GM08714 (cell line): ENCODE results near the gene C17orf75.

Source experiments
- H3K4me3 ChIP-seq: fragments of 200-500 bp; sonication (Bioruptor generic); 2 replicates; pipeline ENCODE4 v1.5.1; 2014; ENCODE audit warnings: mild to moderate bottlenecking, low read length, inconsistent platforms
- ZNF274 ChIP-seq: IDR thresholded peaks from 2 replicates; pipeline ENCODE4 v1.6.1; 2012; ENCODE audit warnings: mild to moderate bottlenecking, low read depth, low read length

The C17orf75 gene

DNA sequence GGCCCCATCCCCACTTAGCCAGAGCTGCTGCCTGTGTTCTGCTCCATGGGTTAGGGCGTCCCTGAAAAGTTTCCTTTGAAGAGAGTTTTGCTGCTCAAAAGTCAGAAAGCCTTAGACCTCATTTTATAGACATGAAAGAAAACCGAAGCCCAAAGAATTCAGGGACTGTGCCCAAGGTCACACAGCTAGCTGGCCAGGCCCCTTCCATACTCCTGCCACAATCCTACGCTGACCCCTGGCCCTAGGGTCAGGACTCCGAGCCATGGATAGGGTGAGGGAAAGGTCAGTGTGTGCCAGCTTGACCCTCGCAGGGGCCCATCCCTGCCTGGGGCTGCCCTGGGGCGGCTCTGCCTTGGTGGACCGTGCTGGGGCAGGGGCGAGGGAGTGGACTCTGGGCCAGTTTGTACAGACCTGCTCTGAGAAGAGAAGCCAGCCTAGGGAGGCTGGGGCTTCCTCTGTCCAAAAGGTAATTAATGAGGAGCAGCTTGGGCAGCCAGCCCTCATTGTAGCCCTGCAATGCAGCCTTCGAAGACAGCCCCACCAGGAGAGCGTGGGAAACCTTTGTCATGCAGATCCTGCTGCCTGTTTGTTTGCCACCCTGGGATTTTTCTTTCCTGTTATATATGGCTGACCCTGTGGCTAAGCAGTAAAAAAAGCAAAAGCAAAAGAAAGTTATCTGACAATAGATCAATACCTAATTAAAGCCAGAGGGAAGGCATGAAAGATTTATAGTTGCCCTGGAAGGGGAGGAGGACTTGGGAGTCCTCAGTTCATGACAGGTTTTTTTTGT lies 38.9 kb downstream of the C17orf75 start:
- H3K4me3 ChIP-seq, result no peak overlapping the region

GRCh38 chr17:32302037-32302436 lies 39.9 kb downstream of the C17orf75 start:
- H3K4me3 ChIP-seq, result no peak overlapping the region
- no peak for TF ChIP-seq ZNF274

More for the DNA sequence above, 38.9 kb downstream of the C17orf75 start:
- TF ChIP-seq ZNF274, result no peak

DNA sequence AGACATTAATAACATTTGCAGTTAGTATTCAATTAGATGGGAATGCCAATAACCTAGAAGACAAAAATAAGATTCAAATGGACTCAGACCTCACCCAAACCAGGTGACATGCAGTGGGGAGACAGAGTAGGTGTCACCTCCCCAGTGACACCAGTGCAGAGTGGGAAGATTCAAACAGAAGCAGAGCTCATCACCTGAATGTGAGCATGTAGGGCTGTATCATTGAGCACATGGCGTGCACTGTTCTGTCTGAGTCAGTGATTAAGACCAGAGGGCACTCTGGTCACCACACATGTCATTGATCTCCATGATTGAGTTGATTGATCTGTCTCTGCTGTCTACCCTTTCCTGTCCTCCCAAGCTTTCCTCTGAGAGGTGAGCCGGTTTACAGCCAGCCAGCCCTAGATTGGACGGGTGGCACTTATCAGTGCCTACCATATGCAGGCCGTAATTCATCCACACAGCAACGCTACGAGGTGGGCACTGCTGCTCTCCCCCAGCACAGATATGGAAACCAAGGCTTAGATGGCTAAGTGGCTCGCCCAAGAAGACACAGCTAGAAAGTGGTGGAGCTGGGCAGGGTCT lies 42.3 kb downstream of the C17orf75 start:
- no peak overlapping the region for H3K4me3 ChIP-seq
- no peak for TF ChIP-seq ZNF274

DNA sequence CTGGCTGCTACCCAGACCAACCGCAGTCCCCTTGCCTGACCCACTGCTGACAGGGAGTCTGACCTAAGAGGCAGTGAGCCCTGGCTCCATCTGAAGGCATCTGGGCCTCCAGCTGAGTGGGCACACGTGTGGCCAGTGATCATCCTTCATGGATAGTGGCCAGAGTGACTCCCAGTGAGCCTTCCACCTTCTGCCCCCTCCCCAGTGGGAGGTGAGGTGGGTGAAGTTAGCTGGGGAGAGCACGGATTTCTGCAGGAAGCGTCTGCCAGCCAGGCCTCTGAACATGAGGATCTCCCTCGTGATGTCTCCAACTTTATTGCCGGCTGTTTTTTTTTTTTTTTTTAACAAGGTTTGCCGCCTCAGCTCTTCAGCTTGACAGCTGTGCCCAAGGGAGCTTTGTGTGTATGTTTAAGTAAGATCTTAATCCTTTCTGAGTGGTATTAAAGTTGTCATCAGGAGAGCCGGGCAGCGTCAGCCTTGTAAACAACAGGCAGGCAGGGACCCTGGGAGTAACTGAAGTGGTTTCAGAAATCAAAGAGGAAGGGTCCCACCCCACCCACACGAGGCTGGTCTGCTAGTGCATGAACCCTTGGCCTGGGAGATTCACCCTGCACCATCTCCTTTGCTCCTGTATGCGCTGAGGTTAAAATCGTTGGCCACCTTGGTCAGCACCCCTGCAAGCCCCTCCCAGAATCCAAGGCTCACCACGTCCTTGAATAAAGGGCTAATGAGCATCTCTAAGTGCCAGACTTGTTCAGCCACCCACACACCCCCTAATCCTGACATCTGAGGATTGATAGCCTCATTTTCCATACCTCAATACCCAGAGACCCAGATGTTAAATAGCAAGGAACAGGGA lies 43.0 kb downstream of the C17orf75 start:
- no peak for TF ChIP-seq ZNF274
- H3K4me3 ChIP-seq, result no peak overlapping the region

- no peak for TF ChIP-seq ZNF274
- H3K4me3 ChIP-seq, result no peak overlapping the region
Observed at GRCh38 chr17:32298298-32298697, 43.7 kb downstream of the C17orf75 start.

DNA sequence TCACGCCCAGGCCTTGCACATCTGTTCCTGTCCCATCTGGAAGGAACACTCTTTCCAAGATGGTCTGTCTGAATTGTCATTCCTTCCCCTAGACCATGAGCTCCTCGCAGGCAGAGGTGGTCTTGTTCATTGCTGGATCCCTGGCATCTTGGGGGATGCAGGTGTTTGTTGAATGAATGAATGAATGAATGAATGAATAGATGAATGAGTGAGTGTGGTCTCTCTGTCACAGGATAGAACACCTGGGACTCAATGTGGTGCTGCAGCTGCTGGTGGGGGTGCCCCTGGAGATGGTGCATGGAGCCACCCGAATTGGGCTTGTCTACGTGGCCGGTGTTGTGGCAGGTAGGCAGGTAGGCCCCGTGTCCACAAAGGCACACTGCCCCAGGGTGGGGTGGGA lies 44.1 kb downstream of the C17orf75 start:
- no peak for TF ChIP-seq ZNF274

GRCh38 chr17:32297424-32297823 lies 44.5 kb downstream of the C17orf75 start:
- no peak overlapping the region for H3K4me3 ChIP-seq
- TF ChIP-seq ZNF274, result no peak

More for the DNA sequence above, 44.1 kb downstream of the C17orf75 start:
- no peak overlapping the region for H3K4me3 ChIP-seq

- TF ChIP-seq ZNF274, result no peak
Observed at GRCh38 chr17:32292094-32292493, 49.9 kb downstream of the C17orf75 start.

GRCh38 chr17:32289471-32290070 lies 52.4 kb downstream of the C17orf75 start:
- no peak for TF ChIP-seq ZNF274
- no peak overlapping the region for H3K4me3 ChIP-seq

More at GRCh38 chr17:32292094-32292493, 49.9 kb downstream of the C17orf75 start:
- no peak overlapping the region for H3K4me3 ChIP-seq

DNA sequence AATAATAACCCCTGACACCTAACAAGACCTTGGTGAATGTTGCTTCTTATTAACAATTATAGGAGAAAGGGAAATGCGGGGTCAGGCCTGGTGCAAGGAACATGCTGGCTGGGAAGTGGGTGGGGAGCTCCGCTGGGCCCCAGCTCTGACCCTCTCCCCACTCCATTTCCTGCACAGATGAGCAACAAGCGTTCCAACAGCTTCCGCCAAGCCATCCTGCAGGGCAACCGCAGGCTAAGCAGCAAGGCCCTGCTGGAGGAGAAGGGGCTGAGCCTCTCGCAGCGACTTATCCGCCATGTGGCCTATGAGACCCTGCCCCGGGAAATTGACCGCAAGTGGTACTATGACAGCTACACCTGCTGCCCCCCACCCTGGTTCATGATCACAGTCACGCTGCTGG lies 53.4 kb downstream of the C17orf75 start:
- no peak overlapping the region for H3K4me3 ChIP-seq
- TF ChIP-seq ZNF274, result no peak

DNA sequence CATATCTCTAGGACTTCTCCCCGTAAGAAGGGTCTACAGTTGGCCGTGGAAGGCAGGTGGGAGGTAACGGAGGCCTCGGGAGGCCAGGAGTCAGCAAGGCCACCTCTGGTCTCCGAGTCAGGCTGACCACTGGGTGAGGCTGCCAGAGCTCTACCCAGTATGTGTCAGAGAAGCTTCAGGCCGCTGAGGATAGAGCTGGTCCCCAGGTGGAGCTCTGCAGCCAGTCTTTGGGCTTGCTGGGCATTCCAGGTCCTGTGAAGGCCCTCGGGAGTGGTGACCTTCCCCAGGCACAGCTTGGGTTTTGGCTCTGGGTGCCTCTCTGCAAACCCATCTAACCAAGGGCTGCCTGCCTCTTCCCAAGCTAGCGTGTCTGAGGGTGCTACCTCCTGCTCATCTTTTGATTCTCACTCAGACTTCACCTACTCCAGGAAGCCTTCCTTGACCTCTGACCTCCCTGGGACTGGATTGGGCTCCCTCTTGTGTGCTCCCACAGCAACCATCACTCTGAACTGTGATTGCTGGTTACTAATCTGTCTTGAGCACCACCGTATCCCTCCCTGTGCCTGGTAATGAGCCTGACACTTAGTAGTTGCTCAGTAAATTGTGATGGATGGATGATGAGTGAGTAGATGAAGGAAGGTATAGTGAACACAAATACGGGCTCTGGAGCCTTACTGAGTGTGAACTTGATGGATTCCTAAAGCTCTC lies 54.0 kb downstream of the C17orf75 start:
- TF ChIP-seq ZNF274, result no peak
- H3K4me3 ChIP-seq, result no peak overlapping the region

- TF ChIP-seq ZNF274, result no peak
- no peak overlapping the region for H3K4me3 ChIP-seq
Observed at GRCh38 chr17:32286518-32286900, 55.5 kb downstream of the C17orf75 start.

DNA sequence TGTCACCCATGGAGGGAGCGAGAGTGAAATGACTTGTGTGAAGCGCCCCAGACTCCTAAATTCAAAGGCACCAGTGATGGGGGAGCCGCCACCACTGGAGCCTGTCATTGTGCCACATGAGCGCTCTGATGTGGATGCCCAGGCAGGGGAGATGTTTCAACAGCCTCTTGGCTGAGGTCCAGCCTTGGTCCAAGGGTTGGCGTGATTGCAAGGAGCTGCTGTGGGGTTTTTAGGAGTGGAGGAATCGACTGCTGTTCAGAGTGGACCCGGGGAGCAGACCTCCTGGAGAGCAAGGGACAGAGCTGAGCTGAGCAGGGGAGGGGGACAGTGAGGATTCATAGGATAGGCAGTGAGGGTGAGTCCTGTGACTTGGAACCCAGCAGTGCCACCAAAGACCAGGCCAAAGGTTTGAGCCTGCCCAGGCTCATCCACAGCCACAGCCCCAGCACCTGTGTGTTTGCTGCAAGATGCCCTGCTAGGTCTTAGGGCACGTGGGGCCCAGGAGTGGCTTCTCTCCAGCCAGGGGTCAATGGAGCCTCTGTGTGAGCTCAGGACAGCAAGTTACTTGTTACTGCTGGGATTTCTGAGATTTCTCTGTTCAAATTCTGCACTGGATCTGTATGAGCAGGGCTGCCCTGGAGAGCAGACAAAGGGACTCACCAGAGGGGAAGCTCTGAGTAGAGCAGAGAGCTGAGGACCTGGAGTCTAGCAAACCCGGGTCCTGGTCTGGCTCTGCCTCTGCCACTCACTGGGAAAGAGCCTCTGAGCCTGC lies 56.0 kb downstream of the C17orf75 start:
- no peak overlapping the region for H3K4me3 ChIP-seq

More for the DNA sequence above, 56.0 kb downstream of the C17orf75 start:
- TF ChIP-seq ZNF274, result no peak
